ENCODE data around the gene COL4A3. TPM values are rescaled to one million over a fixed set of nuclear protein-coding genes. Genes with fewer than 3 reads are reported as not detected.

Gene COL4A3
- polyA plus RNA-seq, 1 donor (not counting 4 experiments of a cell fraction or from before 2014, with no cell fraction given): not detected

DNA sequence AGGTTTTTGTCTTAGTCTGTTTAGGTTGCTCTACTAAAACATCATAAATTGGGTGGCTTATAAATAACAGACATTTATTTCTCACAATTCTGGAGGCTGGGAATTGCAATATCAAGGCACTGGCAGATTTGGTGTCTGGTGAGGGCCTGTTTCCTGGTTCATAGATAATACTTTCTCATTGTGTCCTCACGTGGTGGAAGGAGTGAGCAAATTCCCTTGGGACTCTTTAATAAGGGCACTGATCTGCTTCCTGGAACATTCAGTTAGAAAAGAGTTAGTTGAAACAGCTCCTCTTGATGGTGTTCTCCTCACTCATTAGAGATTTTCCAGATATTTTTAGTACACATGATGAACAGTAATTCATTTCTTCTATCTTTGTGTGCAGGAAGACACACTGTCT is 22.3 kb downstream of the COL4A3 start:
- Histone ChIP-seq H3K4me2 (ENCODE audit: control insufficient read depth, extremely low read depth, insufficient read depth, low read depth, low read length) (no peak overlapping the region), H4K20me1 (ENCODE audit: control insufficient read depth, extremely low read depth, insufficient read depth, low read length) (no peaks in the 10 kb centered on the region), H2AFZ (ENCODE audit: control insufficient read depth, low read length) (no peak overlapping the region), H3K9me3 (ENCODE audit: control insufficient read depth, low read depth, low read length) (no peaks in the 10 kb centered on the region), H3K4me1 (ENCODE audit: control insufficient read depth, extremely low read depth, insufficient read depth, low read length) (no peaks in the 10 kb centered on the region), H3K4me3 (ENCODE audit: control insufficient read depth in 2 of 3, extremely low read depth in 1 of 3, insufficient read depth in 2 of 3, low read depth in 1 of 3, low read length in 3 of 3) (no peak overlapping the region), H3K27me3 (ENCODE audit: control insufficient read depth, extremely low read depth, insufficient read depth, low read length) (no peaks in the 10 kb centered on the region), H3K36me3 (ENCODE audit: control insufficient read depth in 2 of 2, extremely low read depth in 1 of 2, insufficient read depth in 2 of 2, low read length in 2 of 2) (no peaks in the 10 kb centered on the region), H3K27ac (ENCODE audit: control insufficient read depth, insufficient read depth, low read length) (no peak overlapping the region), H3K79me2 (ENCODE audit: control insufficient read depth, insufficient read depth, low read length) (no peaks in the 10 kb centered on the region), H3K9ac (ENCODE audit: control insufficient read depth, extremely low read depth, insufficient read depth, low read length) (no peak overlapping the region), H3K9me1 (ENCODE audit: control insufficient read depth, extremely low read depth, insufficient read depth, low read length) (no peaks in the 10 kb centered on the region)
- FAIRE-seq: no peak
- TF ChIP-seq, protein P1, sequence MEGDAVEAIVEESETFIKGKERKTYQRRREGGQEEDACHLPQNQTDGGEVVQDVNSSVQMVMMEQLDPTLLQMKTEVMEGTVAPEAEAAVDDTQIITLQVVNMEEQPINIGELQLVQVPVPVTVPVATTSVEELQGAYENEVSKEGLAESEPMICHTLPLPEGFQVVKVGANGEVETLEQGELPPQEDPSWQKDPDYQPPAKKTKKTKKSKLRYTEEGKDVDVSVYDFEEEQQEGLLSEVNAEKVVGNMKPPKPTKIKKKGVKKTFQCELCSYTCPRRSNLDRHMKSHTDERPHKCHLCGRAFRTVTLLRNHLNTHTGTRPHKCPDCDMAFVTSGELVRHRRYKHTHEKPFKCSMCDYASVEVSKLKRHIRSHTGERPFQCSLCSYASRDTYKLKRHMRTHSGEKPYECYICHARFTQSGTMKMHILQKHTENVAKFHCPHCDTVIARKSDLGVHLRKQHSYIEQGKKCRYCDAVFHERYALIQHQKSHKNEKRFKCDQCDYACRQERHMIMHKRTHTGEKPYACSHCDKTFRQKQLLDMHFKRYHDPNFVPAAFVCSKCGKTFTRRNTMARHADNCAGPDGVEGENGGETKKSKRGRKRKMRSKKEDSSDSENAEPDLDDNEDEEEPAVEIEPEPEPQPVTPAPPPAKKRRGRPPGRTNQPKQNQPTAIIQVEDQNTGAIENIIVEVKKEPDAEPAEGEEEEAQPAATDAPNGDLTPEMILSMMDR (optimal IDR thresholded peaks at IDR 0.05 in 1 of 3, IDR thresholded peaks at IDR 0.05 in 1 of 3, conservative IDR thresholded peaks at IDR 0.05 in 1 of 3; ENCODE audit: extremely low read depth in 1 of 3, insufficient read depth in 2 of 3, low read length in 3 of 3): no peak
- no peak for TF ChIP-seq EZH2 (IDR thresholded peaks at IDR 0.05; ENCODE audit: low read length)
- DNase-seq (ENCODE audit: low read depth, low spot score): no peak
- dilution Hi-C loops (cut with MboI; ENCODE audit: extremely low pct_ligation_motif_present, low sequenced_read_pairs): no loop called here

DNA sequence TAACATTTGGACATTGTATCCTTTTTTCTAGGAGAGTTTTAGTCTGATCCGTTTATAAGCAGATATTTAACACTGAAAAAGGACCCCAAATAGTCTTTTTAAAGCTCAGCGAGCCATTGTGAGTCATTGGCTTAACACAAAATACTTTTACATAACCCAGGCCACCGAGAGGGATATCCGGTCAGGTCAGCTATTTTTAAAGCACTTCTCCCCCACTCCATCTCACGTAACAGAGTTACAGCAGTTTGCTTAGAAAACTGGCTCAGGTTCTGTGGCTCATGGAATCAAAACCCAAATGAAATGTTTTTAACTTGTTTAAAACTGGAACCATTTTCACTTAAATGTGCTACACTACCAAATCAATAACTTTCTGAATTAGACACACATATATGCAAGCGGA is 23.9 kb downstream of the COL4A3 start:
- H2AFZ ChIP-seq (ENCODE audit: control insufficient read depth, low read length): no peak overlapping the region
- dilution Hi-C loops (cut with MboI; ENCODE audit: extremely low pct_ligation_motif_present, low sequenced_read_pairs): no loop called here
- FAIRE-seq (no peak), DNase-seq (ENCODE audit: low read depth, low spot score) (no peak)
- TF ChIP-seq, protein P1 (optimal IDR thresholded peaks at IDR 0.05 in 1 of 3, IDR thresholded peaks at IDR 0.05 in 1 of 3, conservative IDR thresholded peaks at IDR 0.05 in 1 of 3; ENCODE audit: extremely low read depth in 1 of 3, insufficient read depth in 2 of 3, low read length in 3 of 3): no peak
- TF ChIP-seq EZH2 (IDR thresholded peaks at IDR 0.05; ENCODE audit: low read length): no peak
- no peaks in the 10 kb centered on the region for H3K9me3 ChIP-seq (ENCODE audit: control insufficient read depth, low read depth, low read length)
- H3K4me3 ChIP-seq (ENCODE audit: control insufficient read depth in 2 of 3, extremely low read depth in 1 of 3, insufficient read depth in 2 of 3, low read depth in 1 of 3, low read length in 3 of 3): no peak overlapping the region
- no peaks in the 10 kb centered on the region for H3K36me3 ChIP-seq (ENCODE audit: control insufficient read depth in 2 of 2, extremely low read depth in 1 of 2, insufficient read depth in 2 of 2, low read length in 2 of 2)
- no peak overlapping the region for H3K4me2 ChIP-seq (ENCODE audit: control insufficient read depth, extremely low read depth, insufficient read depth, low read depth, low read length)
- no peaks in the 10 kb centered on the region for H3K27me3 ChIP-seq (ENCODE audit: control insufficient read depth, extremely low read depth, insufficient read depth, low read length)
- no peak overlapping the region for H3K9ac ChIP-seq (ENCODE audit: control insufficient read depth, extremely low read depth, insufficient read depth, low read length)
- H4K20me1 ChIP-seq (ENCODE audit: control insufficient read depth, extremely low read depth, insufficient read depth, low read length): no peaks in the 10 kb centered on the region
- H3K27ac ChIP-seq (ENCODE audit: control insufficient read depth, insufficient read depth, low read length): no peak overlapping the region
- H3K79me2 ChIP-seq (ENCODE audit: control insufficient read depth, insufficient read depth, low read length): no peaks in the 10 kb centered on the region
- H3K9me1 ChIP-seq (ENCODE audit: control insufficient read depth, extremely low read depth, insufficient read depth, low read length): no peaks in the 10 kb centered on the region
- H3K4me1 ChIP-seq (ENCODE audit: control insufficient read depth, extremely low read depth, insufficient read depth, low read length): no peaks in the 10 kb centered on the region

Data from keratinocyte (primary cell).